Panc1 (cell line): Measurements from ENCODE around the gene TEK. TPM values are rescaled to one million over a fixed set of nuclear protein-coding genes. Genes with fewer than 3 reads are reported as not detected.

Source experiments
- ATAC-seq: fragments of 200-7000 bp; cut with Tn5 transposase; 2 replicates; pipeline ENCODE4 v1.9.1; 2020; ENCODE audit warnings: mild to moderate bottlenecking, moderate library complexity
- BruUV-seq: library from RNA; stranded (reverse); fragments of 400-500 nt; replicated peaks from 2 replicates; lab custom pipeline; 2021; lab: Mats Ljungman, UMichigan
- CTCF ChIA-PET: fragments of 300-600 bp; sonication (Branson Sonifier 250); formaldehyde crosslinking; loops from one replicate; lab custom pipeline; 2022; ENCODE audit warnings: antibody characterized with exemption; lab: Charles Lee
- POLR2A ChIA-PET: fragments of 300-600 bp; sonication (Branson Sonifier 250); formaldehyde crosslinking; loops from one replicate; lab custom pipeline; 2022; ENCODE audit warnings: antibody characterized with exemption; lab: Charles Lee
- DNase-seq: peaks from one replicate; pipeline ENCODE4 v3.0.0-alpha.2; 2010; ENCODE audit warnings: low read depth, low spot score
- H3K27ac ChIP-seq: 2 replicates; pipeline ENCODE4 v1.5.1; 2011; ENCODE audit warnings: mild to moderate bottlenecking, low read length, inconsistent platforms
- H3K27me3 ChIP-seq: fragments of 200-500 bp; sonication (Bioruptor generic); 2 replicates; pipeline ENCODE4 v1.6.0; 2014; ENCODE audit warnings: low read length, inconsistent platforms; ENCODE audit not compliant: control insufficient read depth, insufficient read depth
- H3K36me3 ChIP-seq: fragments of 200-500 bp; sonication (Bioruptor generic); 2 replicates; pipeline ENCODE4 v1.5.1; 2014; ENCODE audit warnings: inconsistent platforms, mild to moderate bottlenecking, low read length, moderate library complexity; ENCODE audit not compliant: control insufficient read depth, insufficient read depth
- H3K4me1 ChIP-seq: 2 replicates; pipeline ENCODE4 v1.5.1; 2011; ENCODE audit warnings: inconsistent platforms, mild to moderate bottlenecking, low read length, moderate library complexity; ENCODE audit not compliant: control insufficient read depth, insufficient read depth
- H3K4me3 ChIP-seq, 2 experiments: 2 replicates each; pipeline ENCODE4 v1.5.1; 2011 to 2012; ENCODE audit warnings: low read depth in 2 of 2, low read length in 2 of 2, mild to moderate bottlenecking in 2 of 2, inconsistent platforms in 1 of 2, moderate library complexity in 1 of 2
- H3K9me3 ChIP-seq: fragments of 200-500 bp; sonication (Bioruptor generic); 2 replicates; pipeline ENCODE4 v1.5.1; 2014; ENCODE audit warnings: low read depth, mild to moderate bottlenecking, inconsistent platforms, low read length, moderate library complexity; ENCODE audit not compliant: control insufficient read depth, insufficient read depth
- POLR2AphosphoS5 ChIP-seq: IDR thresholded peaks from 2 replicates; pipeline ENCODE4 v1.6.1; 2012; ENCODE audit warnings: mild to moderate bottlenecking, low read depth, low read length, moderate library complexity
- SIN3A ChIP-seq: IDR thresholded peaks from 2 replicates; pipeline ENCODE4 v1.6.1; 2012; ENCODE audit warnings: low read depth, mild to moderate bottlenecking, low read length, moderate library complexity, borderline replicate concordance; ENCODE audit not compliant: insufficient read depth
- TCF7L2 ChIP-seq: IDR thresholded peaks from 2 replicates; pipeline ENCODE4 v1.6.1; 2011; ENCODE audit warnings: mild to moderate bottlenecking, low read depth, low read length, inconsistent platforms
- in situ Hi-C: cut with HindIII; loops from 2 replicates; pipeline ENCODE4 v1.10.0; 2016; ENCODE audit warnings: low sequenced_read_pairs, low pct_unique_long_range_greater_than_20kb
- intact Hi-C: fragments of 100-400 bp; cut with micrococcal nuclease; formaldehyde crosslinking; loops from one replicate; pipeline ENCODE4 v1.10.0; 2022; ENCODE audit not compliant: unreplicated experiment
- total RNA-seq: library from RNA; stranded (reverse); gene quantifications from one replicate; pipeline ENCODE4 v1.2.1, GENCODE V29; 2021; ENCODE audit not compliant: unreplicated experiment
- TF ChIP-seq, protein P1 (sequence below), 2 experiments: IDR thresholded peaks; 2 replicates each; pipeline ENCODE4 v1.6.1; 2011 to 2012; ENCODE audit warnings: low read depth in 2 of 2, control low read depth in 1 of 2, low read length in 1 of 2, mild to moderate bottlenecking in 1 of 2, moderate library complexity in 1 of 2; ENCODE audit not compliant: insufficient read depth in 1 of 2
- TF ChIP-seq, protein P2 (sequence below): fragments of 450-650 bp; IDR thresholded peaks from 2 replicates; pipeline ENCODE4 v1.5.1; 2017; ENCODE audit warnings: mild to moderate bottlenecking

The TEK gene
- total RNA-seq, 1 experiment from 2014 or later, result not detected

DNA sequence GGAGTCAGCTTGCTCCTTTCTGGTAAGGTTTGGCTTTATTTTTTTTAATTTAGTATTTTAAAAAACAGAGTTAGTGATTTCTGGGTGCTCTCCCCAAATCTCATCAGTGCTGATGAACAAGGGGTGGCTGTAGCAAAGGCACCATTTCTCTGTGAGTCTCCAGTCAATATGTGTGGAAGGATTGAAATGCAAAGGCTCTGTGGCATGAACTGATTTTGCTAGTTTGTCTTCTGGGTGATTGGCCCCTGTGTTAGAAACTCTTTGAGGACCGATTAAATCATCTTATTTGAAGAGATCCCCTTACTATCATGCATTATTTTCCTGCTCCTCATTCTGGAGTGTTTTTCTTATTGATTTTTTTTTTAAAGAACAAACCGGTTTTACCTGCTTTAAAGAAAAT is 596 bp downstream of the TEK start:
- ChIA-PET POLR2A (no interaction called here), CTCF (no interaction called here)
- TF ChIP-seq TCF7L2 (no peak), POLR2AphosphoS5 (no peak), SIN3A (no peak)
- TF ChIP-seq, protein P1, sequence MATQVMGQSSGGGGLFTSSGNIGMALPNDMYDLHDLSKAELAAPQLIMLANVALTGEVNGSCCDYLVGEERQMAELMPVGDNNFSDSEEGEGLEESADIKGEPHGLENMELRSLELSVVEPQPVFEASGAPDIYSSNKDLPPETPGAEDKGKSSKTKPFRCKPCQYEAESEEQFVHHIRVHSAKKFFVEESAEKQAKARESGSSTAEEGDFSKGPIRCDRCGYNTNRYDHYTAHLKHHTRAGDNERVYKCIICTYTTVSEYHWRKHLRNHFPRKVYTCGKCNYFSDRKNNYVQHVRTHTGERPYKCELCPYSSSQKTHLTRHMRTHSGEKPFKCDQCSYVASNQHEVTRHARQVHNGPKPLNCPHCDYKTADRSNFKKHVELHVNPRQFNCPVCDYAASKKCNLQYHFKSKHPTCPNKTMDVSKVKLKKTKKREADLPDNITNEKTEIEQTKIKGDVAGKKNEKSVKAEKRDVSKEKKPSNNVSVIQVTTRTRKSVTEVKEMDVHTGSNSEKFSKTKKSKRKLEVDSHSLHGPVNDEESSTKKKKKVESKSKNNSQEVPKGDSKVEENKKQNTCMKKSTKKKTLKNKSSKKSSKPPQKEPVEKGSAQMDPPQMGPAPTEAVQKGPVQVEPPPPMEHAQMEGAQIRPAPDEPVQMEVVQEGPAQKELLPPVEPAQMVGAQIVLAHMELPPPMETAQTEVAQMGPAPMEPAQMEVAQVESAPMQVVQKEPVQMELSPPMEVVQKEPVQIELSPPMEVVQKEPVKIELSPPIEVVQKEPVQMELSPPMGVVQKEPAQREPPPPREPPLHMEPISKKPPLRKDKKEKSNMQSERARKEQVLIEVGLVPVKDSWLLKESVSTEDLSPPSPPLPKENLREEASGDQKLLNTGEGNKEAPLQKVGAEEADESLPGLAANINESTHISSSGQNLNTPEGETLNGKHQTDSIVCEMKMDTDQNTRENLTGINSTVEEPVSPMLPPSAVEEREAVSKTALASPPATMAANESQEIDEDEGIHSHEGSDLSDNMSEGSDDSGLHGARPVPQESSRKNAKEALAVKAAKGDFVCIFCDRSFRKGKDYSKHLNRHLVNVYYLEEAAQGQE (IDR thresholded peaks at IDR 0.05; ENCODE audit: insufficient read depth in 1 of 2, low read depth in 2 of 2, low read length in 1 of 2), result no peak
- TF ChIP-seq, protein P2, sequence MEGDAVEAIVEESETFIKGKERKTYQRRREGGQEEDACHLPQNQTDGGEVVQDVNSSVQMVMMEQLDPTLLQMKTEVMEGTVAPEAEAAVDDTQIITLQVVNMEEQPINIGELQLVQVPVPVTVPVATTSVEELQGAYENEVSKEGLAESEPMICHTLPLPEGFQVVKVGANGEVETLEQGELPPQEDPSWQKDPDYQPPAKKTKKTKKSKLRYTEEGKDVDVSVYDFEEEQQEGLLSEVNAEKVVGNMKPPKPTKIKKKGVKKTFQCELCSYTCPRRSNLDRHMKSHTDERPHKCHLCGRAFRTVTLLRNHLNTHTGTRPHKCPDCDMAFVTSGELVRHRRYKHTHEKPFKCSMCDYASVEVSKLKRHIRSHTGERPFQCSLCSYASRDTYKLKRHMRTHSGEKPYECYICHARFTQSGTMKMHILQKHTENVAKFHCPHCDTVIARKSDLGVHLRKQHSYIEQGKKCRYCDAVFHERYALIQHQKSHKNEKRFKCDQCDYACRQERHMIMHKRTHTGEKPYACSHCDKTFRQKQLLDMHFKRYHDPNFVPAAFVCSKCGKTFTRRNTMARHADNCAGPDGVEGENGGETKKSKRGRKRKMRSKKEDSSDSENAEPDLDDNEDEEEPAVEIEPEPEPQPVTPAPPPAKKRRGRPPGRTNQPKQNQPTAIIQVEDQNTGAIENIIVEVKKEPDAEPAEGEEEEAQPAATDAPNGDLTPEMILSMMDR, result no peak
- no TSS peak for BruUV-seq
- H3K9me3 ChIP-seq, result no peaks in the 10 kb centered on the region
- H3K4me3 ChIP-seq, result no peak overlapping the region
- no peaks in the 10 kb centered on the region for H3K27me3 ChIP-seq
- no peak overlapping the region for H3K27ac ChIP-seq
- no peaks in the 10 kb centered on the region for H3K4me1 ChIP-seq
- ATAC-seq (no peak), DNase-seq (no peak)
- intact Hi-C loops (no loop called here), in situ Hi-C loops (no loop called here)
- no peaks in the 10 kb centered on the region for H3K36me3 ChIP-seq

DNA sequence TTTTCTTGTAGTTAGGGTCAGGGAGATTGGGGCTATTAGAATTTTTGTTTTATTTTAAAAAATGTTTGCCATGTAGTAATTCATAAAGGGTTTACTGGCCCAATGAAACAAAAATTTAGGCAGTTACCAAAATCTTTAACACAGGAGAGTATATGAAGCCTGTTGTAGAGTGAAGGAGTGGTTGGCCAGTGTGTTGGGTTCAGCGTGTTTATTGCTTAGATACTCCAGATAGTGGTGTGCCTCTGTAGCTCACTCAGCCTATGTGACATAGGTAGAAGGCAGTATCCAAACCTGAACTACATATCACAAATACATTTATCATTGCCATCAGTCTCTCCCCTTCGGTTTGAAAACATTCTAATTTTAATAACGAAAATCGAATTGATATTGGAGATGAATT is 1.2 kb downstream of the TEK start:
- H3K27ac ChIP-seq, result no peak overlapping the region
- no peak for ATAC-seq
- TF ChIP-seq TCF7L2 (no peak), POLR2AphosphoS5 (no peak), SIN3A (no peak)
- TF ChIP-seq, protein P1 (IDR thresholded peaks at IDR 0.05; ENCODE audit: insufficient read depth in 1 of 2, low read depth in 2 of 2, low read length in 1 of 2), result no peak
- TF ChIP-seq, protein P2, result no peak
- DNase-seq, result no peak
- no peaks in the 10 kb centered on the region for H3K36me3 ChIP-seq
- in situ Hi-C loops (no loop called here), intact Hi-C loops (no loop called here)
- POLR2A ChIA-PET, result no interaction called here
- no peak overlapping the region for H3K4me3 ChIP-seq
- CTCF ChIA-PET, result no interaction called here
- no TSS peak for BruUV-seq
- H3K4me1 ChIP-seq, result no peaks in the 10 kb centered on the region
- no peaks in the 10 kb centered on the region for H3K27me3 ChIP-seq
- H3K9me3 ChIP-seq, result no peaks in the 10 kb centered on the region
